HepG2 (cell line): ENCODE results near the gene MAP3K19. TPM values are rescaled to one million over a fixed set of nuclear protein-coding genes. Genes with fewer than 3 reads are reported as not detected.

ENCODE experiments used
- AFF4 ChIP-seq: sonication (generic); formaldehyde crosslinking; IDR thresholded peaks from 2 replicates; pipeline ENCODE4 v1.4.0; 2020; ENCODE audit warnings: missing genetic modification reagents
- DMAP1 ChIP-seq: IDR thresholded peaks from 2 replicates; pipeline ENCODE4 v1.6.1; 2016
- HHEX ChIP-seq: IDR thresholded peaks from 2 replicates; pipeline ENCODE4 v1.6.1; 2016; ENCODE audit warnings: control low read depth
- PAXIP1 ChIP-seq: sonication (generic); formaldehyde crosslinking; conservative IDR thresholded peaks from 2 replicates; pipeline ENCODE4 v1.4.0; 2020; ENCODE audit warnings: mild to moderate bottlenecking, missing genetic modification reagents, moderate library complexity
- PRDM10 ChIP-seq: sonication (generic); formaldehyde crosslinking; IDR thresholded peaks from 2 replicates; pipeline ENCODE4 v1.4.0; 2020; ENCODE audit warnings: low read depth, missing genetic modification reagents
- TERF1 ChIP-seq: sonication (generic); formaldehyde crosslinking; IDR thresholded peaks from 2 replicates; pipeline ENCODE4 v1.8.0; 2022; ENCODE audit warnings: mild to moderate bottlenecking, missing genetic modification reagents, moderate library complexity
- TFE3 ChIP-seq: IDR thresholded peaks from 2 replicates; pipeline ENCODE4 v1.6.1; 2016
- TSC22D2 ChIP-seq: sonication (generic); formaldehyde crosslinking; IDR thresholded peaks from 2 replicates; pipeline ENCODE4 v1.5.1; 2020; ENCODE audit warnings: missing genetic modification reagents, mild to moderate bottlenecking, borderline replicate concordance
- ZBTB43 ChIP-seq: sonication (generic); formaldehyde crosslinking; conservative IDR thresholded peaks from 2 replicates; pipeline ENCODE4 v1.4.0; 2020; ENCODE audit warnings: missing genetic modification reagents
- ZFP1 ChIP-seq: IDR thresholded peaks from 2 replicates; pipeline ENCODE4 v1.6.1; 2016
- ZNF432 ChIP-seq: sonication (generic); formaldehyde crosslinking; IDR thresholded peaks from 2 replicates; pipeline ENCODE4 v1.5.0; 2020; ENCODE audit warnings: missing genetic modification reagents, mild to moderate bottlenecking, borderline replicate concordance
- ZSCAN29 ChIP-seq: sonication (generic); formaldehyde crosslinking; conservative IDR thresholded peaks from 2 replicates; pipeline ENCODE4 v1.4.0; 2020; ENCODE audit warnings: mild to moderate bottlenecking, missing genetic modification reagents
- polyA plus RNA-seq, 8 experiments: library from polyadenylated mRNA; depleted of rRNA in 3 of 8; stranded (reverse) in 7 of 8; unstranded in 1 of 8; fragments of >200 nt; fragmentation: Illumina TruSeq in 4 of 8; extraction: Trizol in 4 of 8; gene quantifications; 2 replicates each; pipeline versions ENCODE4 v1.2.1 to v1.2.3, GENCODE V29; 2011 to 2016; ENCODE audit warnings: low read depth in 4 of 8, missing spikeins in 1 of 8, mixed read lengths in 1 of 8; ENCODE audit not compliant: insufficient read depth in 1 of 8
- total RNA-seq, 5 experiments: library from RNA; depleted of rRNA; stranded (reverse); fragments of >200 nt; fragmentation: Illumina TruSeq; extraction: Trizol; gene quantifications; 2 replicates each; pipeline ENCODE4 v1.2.3, GENCODE V29; 2016; ENCODE audit warnings: low read depth in 1 of 5

MAP3K19 gene
- total and polyA plus RNA-seq, 2 of the 13 experiments (the other 11 are each of a cell fraction or from before 2014, with no cell fraction given), result not detected

GRCh38 chr2:135004005-135004746, 43.1 kb downstream of the MAP3K19 start (continued):
- TF ChIP-seq TERF1, result no peak
- no peak for TF ChIP-seq DMAP1 (CRISPR knock-in tag)
- no peak for TF ChIP-seq TFE3 (CRISPR knock-in tag)
- 0 out of 2 replicates have a peak, but pooled peaks have one; percentile 39 for TF ChIP-seq ZFP1 (CRISPR knock-in tag)
- TF ChIP-seq TSC22D2 (CRISPR knock-in tag), result peak; percentile 61; the same call in 1 of the 2 replicates
- TF ChIP-seq ZSCAN29 (CRISPR knock-in tag), result no peak
- no peak for TF ChIP-seq ZNF432 (CRISPR knock-in tag)
- TF ChIP-seq PRDM10 (CRISPR knock-in tag), result no peak
- TF ChIP-seq HHEX (CRISPR knock-in tag), result no peak
- TF ChIP-seq AFF4 (CRISPR knock-in tag), result no peak
- TF ChIP-seq ZBTB43 (CRISPR knock-in tag), result no peak
- no peak for TF ChIP-seq PAXIP1 (CRISPR knock-in tag)
